Measurements from ENCODE around the gene DNAJB11. TPM values are rescaled to one million over a fixed set of nuclear protein-coding genes. Genes with fewer than 3 reads are reported as not detected.

DNAJB11 gene
- total RNA-seq, 1 experiment from 2014 or later, result 54.3 TPM

DNA sequence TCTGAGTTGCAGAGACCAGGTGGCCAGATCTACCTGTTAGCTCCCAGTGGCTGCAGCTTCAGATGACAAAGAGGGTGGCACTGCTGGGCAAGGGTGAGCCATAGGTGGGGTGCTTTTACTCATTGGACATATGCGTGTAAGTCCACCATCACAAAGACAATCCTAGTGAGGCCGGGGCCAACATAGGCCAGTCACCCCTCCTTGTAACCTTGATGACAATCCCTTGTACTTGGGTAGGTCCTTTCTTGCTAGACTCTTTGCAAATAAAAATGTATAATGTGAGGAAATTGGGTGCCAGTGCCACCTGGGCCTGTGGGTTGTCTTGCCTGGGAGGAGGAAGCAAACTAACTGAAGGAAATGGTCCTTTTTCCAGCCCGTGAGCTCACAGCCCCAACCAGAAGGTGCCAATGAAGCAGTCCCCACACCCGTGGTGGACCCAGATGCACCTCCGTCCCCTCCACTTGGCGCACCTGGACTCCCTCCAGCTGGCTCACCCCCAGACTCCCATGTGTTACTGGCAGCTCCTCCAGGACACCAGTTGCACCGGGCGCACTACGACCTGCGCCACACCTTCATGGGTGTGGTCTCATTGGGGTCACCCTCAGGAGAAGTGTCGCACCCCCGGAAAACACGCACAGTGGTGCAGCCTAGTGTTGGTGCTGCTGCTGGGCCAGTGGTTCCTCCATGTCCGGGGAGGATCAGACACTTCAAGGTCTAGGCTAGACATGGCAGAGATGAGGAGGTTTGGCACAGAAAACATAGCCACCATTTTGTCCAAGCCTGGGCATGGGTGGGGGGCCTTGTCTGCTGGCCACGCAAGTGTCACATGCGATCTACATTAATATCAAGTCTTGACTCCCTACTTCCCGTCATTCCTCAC, 49.9 kb downstream of the DNAJB11 start:
- DNase-seq (ENCODE audit: low read depth, low spot score), result no peak
- Histone ChIP-seq H4K20me1 (ENCODE audit: insufficient read depth) (no peaks in the 10 kb centered on the region), H3K36me3 (ENCODE audit: control insufficient read depth in 1 of 2, insufficient read depth in 2 of 2, low read length in 2 of 2) (no peaks in the 10 kb centered on the region), H3K27ac (ENCODE audit: low read depth, low read length) (no peak overlapping the region), H3K79me2 (ENCODE audit: insufficient read depth, low read length) (no peaks in the 10 kb centered on the region), H3K4me3 (replicated peaks in 1 of 2; ENCODE audit: low read depth in 1 of 2, low read length in 2 of 2) (no peak overlapping the region), H3K4me2 (ENCODE audit: low read length) (no peak overlapping the region), H3K9me2 (ENCODE audit: insufficient read depth) (no peaks in the 10 kb centered on the region), H3K4me1 (ENCODE audit: control insufficient read depth in 1 of 2, insufficient read depth in 2 of 2, low read length in 2 of 2) (peaks cover 2 to 12% of the 10 kb centered on the region in 2 experiments; a peak in 2 of 4 replicates), H3K9ac (ENCODE audit: low read length) (no peak overlapping the region), H3K9me3 (ENCODE audit: control insufficient read depth in 1 of 2, insufficient read depth in 1 of 2, low read depth in 1 of 2, low read length in 2 of 2) (no peaks in the 10 kb centered on the region), H2AFZ (ENCODE audit: low read depth, low read length, poor library complexity, severe bottlenecking) (no peak overlapping the region), H3K27me3 (ENCODE audit: insufficient read depth, low read length) (no peaks in the 10 kb centered on the region)
- no peak for ATAC-seq
- ChIA-PET CTCF (no interaction called here), RAD21 (ENCODE audit: low non-redundant PET in 1 of 2, low total read pairs in 2 of 2, uncharacterized antibody in 2 of 2, unreplicated experiment in 2 of 2) (no interaction called here), POLR2A (no interaction called here)
- intact Hi-C loops (cut with micrococcal nuclease), result no loop called here
- BruUV-seq (replicated peaks), result no TSS peak
- TF ChIP-seq FOSL1 (IDR thresholded peaks at IDR 0.05; ENCODE audit: low read depth), result no peak
- no peak for TF ChIP-seq EGR1 (IDR thresholded peaks at IDR 0.05; ENCODE audit: low read depth)
- TF ChIP-seq, protein P1, sequence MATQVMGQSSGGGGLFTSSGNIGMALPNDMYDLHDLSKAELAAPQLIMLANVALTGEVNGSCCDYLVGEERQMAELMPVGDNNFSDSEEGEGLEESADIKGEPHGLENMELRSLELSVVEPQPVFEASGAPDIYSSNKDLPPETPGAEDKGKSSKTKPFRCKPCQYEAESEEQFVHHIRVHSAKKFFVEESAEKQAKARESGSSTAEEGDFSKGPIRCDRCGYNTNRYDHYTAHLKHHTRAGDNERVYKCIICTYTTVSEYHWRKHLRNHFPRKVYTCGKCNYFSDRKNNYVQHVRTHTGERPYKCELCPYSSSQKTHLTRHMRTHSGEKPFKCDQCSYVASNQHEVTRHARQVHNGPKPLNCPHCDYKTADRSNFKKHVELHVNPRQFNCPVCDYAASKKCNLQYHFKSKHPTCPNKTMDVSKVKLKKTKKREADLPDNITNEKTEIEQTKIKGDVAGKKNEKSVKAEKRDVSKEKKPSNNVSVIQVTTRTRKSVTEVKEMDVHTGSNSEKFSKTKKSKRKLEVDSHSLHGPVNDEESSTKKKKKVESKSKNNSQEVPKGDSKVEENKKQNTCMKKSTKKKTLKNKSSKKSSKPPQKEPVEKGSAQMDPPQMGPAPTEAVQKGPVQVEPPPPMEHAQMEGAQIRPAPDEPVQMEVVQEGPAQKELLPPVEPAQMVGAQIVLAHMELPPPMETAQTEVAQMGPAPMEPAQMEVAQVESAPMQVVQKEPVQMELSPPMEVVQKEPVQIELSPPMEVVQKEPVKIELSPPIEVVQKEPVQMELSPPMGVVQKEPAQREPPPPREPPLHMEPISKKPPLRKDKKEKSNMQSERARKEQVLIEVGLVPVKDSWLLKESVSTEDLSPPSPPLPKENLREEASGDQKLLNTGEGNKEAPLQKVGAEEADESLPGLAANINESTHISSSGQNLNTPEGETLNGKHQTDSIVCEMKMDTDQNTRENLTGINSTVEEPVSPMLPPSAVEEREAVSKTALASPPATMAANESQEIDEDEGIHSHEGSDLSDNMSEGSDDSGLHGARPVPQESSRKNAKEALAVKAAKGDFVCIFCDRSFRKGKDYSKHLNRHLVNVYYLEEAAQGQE (IDR thresholded peaks at IDR 0.05; ENCODE audit: low read depth), result no peak
- TF ChIP-seq CBX3 (IDR thresholded peaks at IDR 0.05; ENCODE audit: low read depth), result no peak
- TF ChIP-seq, protein P2, sequence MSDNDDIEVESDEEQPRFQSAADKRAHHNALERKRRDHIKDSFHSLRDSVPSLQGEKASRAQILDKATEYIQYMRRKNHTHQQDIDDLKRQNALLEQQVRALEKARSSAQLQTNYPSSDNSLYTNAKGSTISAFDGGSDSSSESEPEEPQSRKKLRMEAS (IDR thresholded peaks at IDR 0.05), result no peak
- no peak for TF ChIP-seq TCF7L2 (IDR thresholded peaks at IDR 0.05; ENCODE audit: borderline replicate concordance, extremely low read depth, insufficient read depth, insufficient read length)
- TF ChIP-seq RAD21 (IDR thresholded peaks at IDR 0.05; ENCODE audit: low read depth), result no peak
- TF ChIP-seq SIN3A (IDR thresholded peaks at IDR 0.05; ENCODE audit: low read depth), result no peak
- TF ChIP-seq YY1 (IDR thresholded peaks at IDR 0.05; ENCODE audit: extremely low read depth, insufficient replicate concordance, low read depth, low read length), result no peak
- TF ChIP-seq, protein P3, sequence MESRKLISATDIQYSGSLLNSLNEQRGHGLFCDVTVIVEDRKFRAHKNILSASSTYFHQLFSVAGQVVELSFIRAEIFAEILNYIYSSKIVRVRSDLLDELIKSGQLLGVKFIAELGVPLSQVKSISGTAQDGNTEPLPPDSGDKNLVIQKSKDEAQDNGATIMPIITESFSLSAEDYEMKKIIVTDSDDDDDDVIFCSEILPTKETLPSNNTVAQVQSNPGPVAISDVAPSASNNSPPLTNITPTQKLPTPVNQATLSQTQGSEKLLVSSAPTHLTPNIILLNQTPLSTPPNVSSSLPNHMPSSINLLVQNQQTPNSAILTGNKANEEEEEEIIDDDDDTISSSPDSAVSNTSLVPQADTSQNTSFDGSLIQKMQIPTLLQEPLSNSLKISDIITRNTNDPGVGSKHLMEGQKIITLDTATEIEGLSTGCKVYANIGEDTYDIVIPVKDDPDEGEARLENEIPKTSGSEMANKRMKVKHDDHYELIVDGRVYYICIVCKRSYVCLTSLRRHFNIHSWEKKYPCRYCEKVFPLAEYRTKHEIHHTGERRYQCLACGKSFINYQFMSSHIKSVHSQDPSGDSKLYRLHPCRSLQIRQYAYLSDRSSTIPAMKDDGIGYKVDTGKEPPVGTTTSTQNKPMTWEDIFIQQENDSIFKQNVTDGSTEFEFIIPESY (IDR thresholded peaks at IDR 0.05; ENCODE audit: extremely low read depth, insufficient replicate concordance, low read length), result no peak
- TF ChIP-seq JUND (IDR thresholded peaks at IDR 0.05), result no peak
- no peak for TF ChIP-seq ELF1 (IDR thresholded peaks at IDR 0.05; ENCODE audit: borderline replicate concordance, low read depth)
- TF ChIP-seq CEBPB (IDR thresholded peaks at IDR 0.05; ENCODE audit: low read depth), result no peak
- TF ChIP-seq, protein P4, sequence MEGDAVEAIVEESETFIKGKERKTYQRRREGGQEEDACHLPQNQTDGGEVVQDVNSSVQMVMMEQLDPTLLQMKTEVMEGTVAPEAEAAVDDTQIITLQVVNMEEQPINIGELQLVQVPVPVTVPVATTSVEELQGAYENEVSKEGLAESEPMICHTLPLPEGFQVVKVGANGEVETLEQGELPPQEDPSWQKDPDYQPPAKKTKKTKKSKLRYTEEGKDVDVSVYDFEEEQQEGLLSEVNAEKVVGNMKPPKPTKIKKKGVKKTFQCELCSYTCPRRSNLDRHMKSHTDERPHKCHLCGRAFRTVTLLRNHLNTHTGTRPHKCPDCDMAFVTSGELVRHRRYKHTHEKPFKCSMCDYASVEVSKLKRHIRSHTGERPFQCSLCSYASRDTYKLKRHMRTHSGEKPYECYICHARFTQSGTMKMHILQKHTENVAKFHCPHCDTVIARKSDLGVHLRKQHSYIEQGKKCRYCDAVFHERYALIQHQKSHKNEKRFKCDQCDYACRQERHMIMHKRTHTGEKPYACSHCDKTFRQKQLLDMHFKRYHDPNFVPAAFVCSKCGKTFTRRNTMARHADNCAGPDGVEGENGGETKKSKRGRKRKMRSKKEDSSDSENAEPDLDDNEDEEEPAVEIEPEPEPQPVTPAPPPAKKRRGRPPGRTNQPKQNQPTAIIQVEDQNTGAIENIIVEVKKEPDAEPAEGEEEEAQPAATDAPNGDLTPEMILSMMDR (IDR thresholded peaks at IDR 0.05 in 2 of 3, conservative IDR thresholded peaks at IDR 0.05 in 1 of 3; ENCODE audit: borderline replicate concordance in 1 of 3, insufficient read depth in 1 of 3, low read depth in 2 of 3, low read length in 2 of 3), result no peak
- TF ChIP-seq ZNF274 (IDR thresholded peaks at IDR 0.05; ENCODE audit: low read depth, low read length), result no peak
- TF ChIP-seq SRF (IDR thresholded peaks at IDR 0.05; ENCODE audit: low read depth), result no peak
- TF ChIP-seq POLR2A (IDR thresholded peaks at IDR 0.05; ENCODE audit: borderline replicate concordance, extremely low read depth, insufficient read depth, insufficient read length), result no peak
- TF ChIP-seq EZH2phosphoT487 (IDR thresholded peaks at IDR 0.05; ENCODE audit: borderline replicate concordance), result no peak
- no peak for TF ChIP-seq POLR2AphosphoS5 (IDR thresholded peaks at IDR 0.05; ENCODE audit: low read depth, low read length)
- no peak for TF ChIP-seq EZH2 (IDR thresholded peaks at IDR 0.05)

Data from HCT116 (cell line).